ENCODE data around the gene CNTNAP2. TPM values are rescaled to one million over a fixed set of nuclear protein-coding genes. Genes with fewer than 3 reads are reported as not detected.

Gene CNTNAP2
- total RNA-seq, 1 donor, result under 0.01 TPM

- DNase-seq (ENCODE audit: low read depth), result no peak
- no peak for TF ChIP-seq CTCF (IDR thresholded peaks at IDR 0.05; ENCODE audit: insufficient read depth, low read length)
- no peak overlapping the region for H3K4me3 ChIP-seq (ENCODE audit: low read depth, low read length)
Measured at GRCh38 chr7:147611431-147611830, 1494.8 kb downstream of the CNTNAP2 start.

GRCh38 chr7:147635288-147635687, 1518.7 kb downstream of the CNTNAP2 start:
- no peak for DNase-seq (ENCODE audit: low read depth)
- H3K4me3 ChIP-seq (ENCODE audit: low read depth, low read length), result no peak overlapping the region
- TF ChIP-seq CTCF (IDR thresholded peaks at IDR 0.05; ENCODE audit: insufficient read depth, low read length), result no peak

GRCh38 chr7:147636553-147636952, 1520.0 kb downstream of the CNTNAP2 start:
- no peak overlapping the region for H3K4me3 ChIP-seq (ENCODE audit: low read depth, low read length)
- DNase-seq (ENCODE audit: low read depth), result no peak
- TF ChIP-seq CTCF (IDR thresholded peaks at IDR 0.05; ENCODE audit: insufficient read depth, low read length), result no peak

- no peak for DNase-seq (ENCODE audit: low read depth)
- no peak for TF ChIP-seq CTCF (IDR thresholded peaks at IDR 0.05; ENCODE audit: insufficient read depth, low read length)
- H3K4me3 ChIP-seq (ENCODE audit: low read depth, low read length), result no peak overlapping the region
Measured at GRCh38 chr7:147638566-147638965, 1522.0 kb downstream of the CNTNAP2 start.

- no peak for TF ChIP-seq CTCF (IDR thresholded peaks at IDR 0.05; ENCODE audit: insufficient read depth, low read length)
- no peak for DNase-seq (ENCODE audit: low read depth)
- no peak overlapping the region for H3K4me3 ChIP-seq (ENCODE audit: low read depth, low read length)
Measured at GRCh38 chr7:147639037-147639436, 1522.4 kb downstream of the CNTNAP2 start.

- no peak for TF ChIP-seq CTCF (IDR thresholded peaks at IDR 0.05; ENCODE audit: insufficient read depth, low read length)
- DNase-seq (ENCODE audit: low read depth), result no peak
- H3K4me3 ChIP-seq (ENCODE audit: low read depth, low read length), result no peak overlapping the region
Measured at GRCh38 chr7:147639751-147640150, 1523.2 kb downstream of the CNTNAP2 start.

GRCh38 chr7:147640821-147641220, 1524.2 kb downstream of the CNTNAP2 start:
- no peak overlapping the region for H3K4me3 ChIP-seq (ENCODE audit: low read depth, low read length)
- TF ChIP-seq CTCF (IDR thresholded peaks at IDR 0.05; ENCODE audit: insufficient read depth, low read length), result no peak
- no peak for DNase-seq (ENCODE audit: low read depth)

Data from fibroblast of the aortic adventitia (primary cell).